ENCODE measurements around the gene ZP1. TPM values are rescaled to one million over a fixed set of nuclear protein-coding genes. Genes with fewer than 3 reads are reported as not detected.

The ZP1 gene
- total RNA-seq, 1 donor from 2014 or later = not detected

DNA sequence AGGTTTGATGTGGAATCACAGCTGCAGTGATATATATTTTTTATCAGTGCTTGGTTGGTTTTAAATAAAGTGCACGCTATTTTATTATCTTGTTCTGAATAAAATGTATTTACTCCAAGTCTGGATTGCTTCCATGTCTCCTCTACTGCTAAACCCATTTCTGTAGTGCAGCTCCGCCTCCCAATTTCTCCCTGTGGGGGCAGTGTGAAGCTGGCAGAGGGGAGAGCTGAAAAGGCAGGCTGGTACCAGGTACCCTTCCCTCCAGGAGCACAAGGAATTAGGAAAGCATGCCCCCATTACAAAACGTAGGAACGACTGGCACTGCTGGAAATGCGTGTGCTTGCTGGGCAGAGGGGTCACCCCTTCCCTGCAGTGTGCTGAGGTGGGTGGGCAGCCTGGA is 56.0 kb downstream of the ZP1 start:
- Mint-ChIP-seq H3K36me3 (ENCODE audit: unreplicated experiment) (peaks cover 8% of the 10 kb centered on the region), H3K4me1 (ENCODE audit: low read depth, unreplicated experiment) (peaks cover 24% of the 10 kb centered on the region)

GRCh38 chr11:60923800-60924109 is 56.4 kb downstream of the ZP1 start:
- Mint-ChIP-seq H3K9me3 (ENCODE audit: unreplicated experiment) (peaks cover 13% of the 10 kb centered on the region), H3K36me3 (ENCODE audit: unreplicated experiment) (peaks cover 8% of the 10 kb centered on the region), H3K27me3 (ENCODE audit: unreplicated experiment) (peaks cover 11% of the 10 kb centered on the region), H3K4me1 (ENCODE audit: low read depth, unreplicated experiment) (peaks cover 24% of the 10 kb centered on the region), H3K4me3 (ENCODE audit: unreplicated experiment) (peak overlapping the region; percentile 82), H3K27ac (ENCODE audit: unreplicated experiment) (peak overlapping the region; percentile 86)
- DNase-seq = no peak
- TF ChIP-seq, protein P1, sequence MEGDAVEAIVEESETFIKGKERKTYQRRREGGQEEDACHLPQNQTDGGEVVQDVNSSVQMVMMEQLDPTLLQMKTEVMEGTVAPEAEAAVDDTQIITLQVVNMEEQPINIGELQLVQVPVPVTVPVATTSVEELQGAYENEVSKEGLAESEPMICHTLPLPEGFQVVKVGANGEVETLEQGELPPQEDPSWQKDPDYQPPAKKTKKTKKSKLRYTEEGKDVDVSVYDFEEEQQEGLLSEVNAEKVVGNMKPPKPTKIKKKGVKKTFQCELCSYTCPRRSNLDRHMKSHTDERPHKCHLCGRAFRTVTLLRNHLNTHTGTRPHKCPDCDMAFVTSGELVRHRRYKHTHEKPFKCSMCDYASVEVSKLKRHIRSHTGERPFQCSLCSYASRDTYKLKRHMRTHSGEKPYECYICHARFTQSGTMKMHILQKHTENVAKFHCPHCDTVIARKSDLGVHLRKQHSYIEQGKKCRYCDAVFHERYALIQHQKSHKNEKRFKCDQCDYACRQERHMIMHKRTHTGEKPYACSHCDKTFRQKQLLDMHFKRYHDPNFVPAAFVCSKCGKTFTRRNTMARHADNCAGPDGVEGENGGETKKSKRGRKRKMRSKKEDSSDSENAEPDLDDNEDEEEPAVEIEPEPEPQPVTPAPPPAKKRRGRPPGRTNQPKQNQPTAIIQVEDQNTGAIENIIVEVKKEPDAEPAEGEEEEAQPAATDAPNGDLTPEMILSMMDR (IDR thresholded peaks at IDR 0.05; ENCODE audit: partially characterized antibody, unreplicated experiment) = no peak

More for the DNA sequence above, 56.0 kb downstream of the ZP1 start:
- H3K9me3 Mint-ChIP-seq (ENCODE audit: unreplicated experiment) = peaks cover 13% of the 10 kb centered on the region
- peak overlapping the region; percentile 74 for H3K4me3 Mint-ChIP-seq (ENCODE audit: unreplicated experiment)
- H3K27ac Mint-ChIP-seq (ENCODE audit: unreplicated experiment) = no peak overlapping the region
- TF ChIP-seq, protein P1 (IDR thresholded peaks at IDR 0.05; ENCODE audit: partially characterized antibody, unreplicated experiment) = no peak
- H3K27me3 Mint-ChIP-seq (ENCODE audit: unreplicated experiment) = peaks cover 11% of the 10 kb centered on the region
- no peak for DNase-seq

GRCh38 chr11:60924110-60924905 is 57.0 kb downstream of the ZP1 start, which contains the start of gene TMEM132A:
Gene TMEM132A, plus strand, starts transcription at chr11:60924460. Its CDS starts 174 bp downstream, at chr11:60924634.
- peaks cover 13% of the 10 kb centered on the region for H3K9me3 Mint-ChIP-seq (ENCODE audit: unreplicated experiment)
- peaks cover 24% of the 10 kb centered on the region for H3K4me1 Mint-ChIP-seq (ENCODE audit: low read depth, unreplicated experiment)
- peak within 1 kb of the TSS; percentile 98 for H3K4me3 Mint-ChIP-seq (ENCODE audit: unreplicated experiment)
- peaks cover 11% of the 10 kb centered on the region for H3K27me3 Mint-ChIP-seq (ENCODE audit: unreplicated experiment)
- peak within 1 kb of the TSS; percentile 96 for H3K27ac Mint-ChIP-seq (ENCODE audit: unreplicated experiment)
- TF ChIP-seq, protein P1 (IDR thresholded peaks at IDR 0.05; ENCODE audit: partially characterized antibody, unreplicated experiment) = no peak
- peaks cover 8% of the 10 kb centered on the region for H3K36me3 Mint-ChIP-seq (ENCODE audit: unreplicated experiment)
- peak; percentile 90 for DNase-seq

Other genes with a start within 250 kb of the ZP1 start
- not detected for gene MS4A8, start 167.9 kb upstream of the ZP1 start, total RNA-seq (ENCODE audit: unreplicated experiment)
- not detected for gene MS4A18, start 142.8 kb upstream of the ZP1 start, total RNA-seq (ENCODE audit: unreplicated experiment)
- gene MS4A15, start 110.7 kb upstream of the ZP1 start, total RNA-seq (ENCODE audit: unreplicated experiment) = not detected
- gene MS4A10, start 82.2 kb upstream of the ZP1 start, total RNA-seq (ENCODE audit: unreplicated experiment) = not detected
- gene CCDC86, start 25.4 kb upstream of the ZP1 start, total RNA-seq (ENCODE audit: unreplicated experiment) = 12.7 TPM
- gene PTGDR2, start 11.6 kb upstream of the ZP1 start, total RNA-seq (ENCODE audit: unreplicated experiment) = 0.32 TPM
- 74.4 TPM for gene PRPF19, start 39.0 kb downstream of the ZP1 start, total RNA-seq (ENCODE audit: unreplicated experiment)
- gene TMEM109, start 46.6 kb downstream of the ZP1 start, total RNA-seq (ENCODE audit: unreplicated experiment) = 4.0 TPM
- 664 TPM for gene TMEM132A, start 56.9 kb downstream of the ZP1 start, total RNA-seq (ENCODE audit: unreplicated experiment)
- 4.4 TPM for gene SLC15A3, start 84.6 kb downstream of the ZP1 start, total RNA-seq (ENCODE audit: unreplicated experiment)
- gene CD6, start 104.1 kb downstream of the ZP1 start, total RNA-seq (ENCODE audit: unreplicated experiment) = not detected
- not detected for gene CD5, start 234.9 kb downstream of the ZP1 start, total RNA-seq (ENCODE audit: unreplicated experiment)